ENCODE measurements around the gene CD40LG.

The CD40LG gene

DNA sequence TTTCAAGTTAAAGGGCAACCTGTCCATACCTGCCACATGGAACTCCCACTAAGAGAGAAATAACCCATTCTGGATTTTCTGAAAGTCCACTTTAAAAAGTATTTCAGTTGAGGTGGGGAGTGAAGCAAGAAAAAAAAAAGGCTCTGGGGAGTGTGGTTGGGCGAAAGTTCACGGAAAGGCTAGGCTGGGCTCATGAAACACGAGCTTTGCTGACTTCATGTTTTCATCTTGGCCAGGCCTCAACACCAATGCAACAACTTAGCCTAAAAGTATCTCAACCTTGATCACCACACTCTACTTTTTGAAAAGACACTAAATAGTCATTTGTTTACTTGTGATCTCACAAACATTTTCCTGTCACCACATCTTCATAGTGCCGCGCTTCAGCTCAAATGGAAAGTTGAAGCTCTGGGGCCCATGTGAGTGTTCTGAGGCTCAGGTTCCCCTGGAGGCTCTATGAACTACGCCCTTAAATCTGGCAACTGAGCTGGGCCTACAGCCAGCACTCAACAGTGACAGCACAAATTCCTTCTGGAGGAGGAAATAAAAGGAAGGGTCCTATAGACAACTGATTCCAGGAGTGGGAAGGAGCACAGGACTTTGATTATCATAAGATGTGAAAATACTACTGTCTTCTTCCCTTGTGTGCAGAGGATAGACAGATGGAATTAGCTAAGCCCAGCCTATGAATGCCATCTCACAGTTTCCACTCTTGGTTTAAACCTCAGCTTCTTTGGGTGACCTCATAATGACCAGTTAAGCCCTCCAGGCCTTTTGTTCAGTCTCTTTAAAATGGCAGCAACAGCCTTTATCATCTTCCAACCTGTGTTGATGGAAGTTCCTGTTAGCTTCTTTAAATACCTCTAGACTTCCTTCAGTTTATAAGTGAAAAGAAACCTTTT is 5.1 kb downstream of the CD40LG start:
- Histone ChIP-seq H3K9me3 (ENCODE audit: control insufficient read depth, low read depth, low read length) (peaks cover 10% of the 10 kb centered on the region), H3K4me1 (ENCODE audit: control insufficient read depth, low read depth, low read length) (peaks cover 4% of the 10 kb centered on the region), H3K27ac (ENCODE audit: low read length) (no peak overlapping the region), H3K36me3 (ENCODE audit: control insufficient read depth, low read depth, low read length) (no peaks in the 10 kb centered on the region), H3K27me3 (ENCODE audit: control insufficient read depth, insufficient read depth, low read length) (no peaks in the 10 kb centered on the region), H3K4me3 (ENCODE audit: low read length) (no peak overlapping the region), H3K9ac (ENCODE audit: low read length) (no peak overlapping the region)

DNA sequence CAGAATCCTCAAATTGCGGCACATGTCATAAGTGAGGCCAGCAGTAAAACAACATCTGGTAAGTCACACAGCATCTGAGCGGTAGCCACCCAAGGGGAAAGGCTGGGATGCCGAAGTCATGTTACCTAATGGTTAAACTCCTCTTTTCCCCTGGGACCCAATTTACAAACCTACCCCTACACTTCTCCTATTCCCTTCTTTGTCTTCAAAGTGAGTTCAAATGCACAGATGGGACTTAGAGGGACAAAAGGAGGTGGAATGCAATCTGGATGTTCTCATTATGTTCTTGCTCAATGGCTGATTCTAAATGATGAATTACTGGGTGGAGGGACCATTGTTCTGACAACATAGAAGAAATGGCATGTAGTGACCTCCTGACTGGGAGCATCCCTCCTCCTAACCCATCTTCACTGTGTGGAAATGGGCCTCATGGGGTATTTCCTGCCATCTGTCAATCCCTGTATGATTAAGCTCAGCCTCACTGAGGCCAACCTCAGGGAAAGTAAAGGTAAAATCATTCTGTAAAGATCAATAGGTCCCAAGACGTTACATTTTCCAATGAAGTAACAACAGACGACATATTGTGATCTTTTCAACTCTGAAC is 8.5 kb downstream of the CD40LG start:
- Histone ChIP-seq H3K36me3 (ENCODE audit: control insufficient read depth, low read depth, low read length) (no peaks in the 10 kb centered on the region), H3K27ac (ENCODE audit: low read length) (no peak overlapping the region), H3K4me1 (ENCODE audit: control insufficient read depth, low read depth, low read length) (no peaks in the 10 kb centered on the region), H3K27me3 (ENCODE audit: control insufficient read depth, insufficient read depth, low read length) (no peaks in the 10 kb centered on the region), H3K4me3 (ENCODE audit: low read length) (no peak overlapping the region), H3K9ac (ENCODE audit: low read length) (no peak overlapping the region), H3K9me3 (ENCODE audit: control insufficient read depth, low read depth, low read length) (peaks cover 9% of the 10 kb centered on the region)

DNA sequence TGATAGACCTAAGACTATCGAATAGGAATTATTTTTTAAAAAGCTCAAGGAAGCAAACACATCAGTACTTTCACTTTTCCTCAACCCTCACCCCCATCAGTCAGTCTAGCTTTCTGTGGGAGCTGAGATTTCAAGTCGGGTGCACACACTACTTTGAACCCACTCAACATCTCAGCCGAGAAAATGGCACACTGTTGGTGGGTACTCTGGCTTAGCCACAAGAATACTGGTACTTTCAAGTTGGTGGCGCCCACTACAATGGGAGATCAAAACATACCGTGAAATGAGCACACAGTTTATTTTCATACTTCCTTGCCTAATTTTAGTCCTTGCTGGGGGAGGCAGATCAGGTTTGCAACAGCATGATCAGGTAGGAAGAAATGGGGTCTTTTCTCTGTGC is 10.2 kb downstream of the CD40LG start:
- Histone ChIP-seq H3K9ac (ENCODE audit: low read length) (no peak overlapping the region), H3K27me3 (ENCODE audit: control insufficient read depth, insufficient read depth, low read length) (no peaks in the 10 kb centered on the region), H3K4me1 (ENCODE audit: control insufficient read depth, low read depth, low read length) (no peaks in the 10 kb centered on the region), H3K9me3 (ENCODE audit: control insufficient read depth, low read depth, low read length) (peaks cover 9% of the 10 kb centered on the region), H3K27ac (ENCODE audit: low read length) (no peak overlapping the region), H3K36me3 (ENCODE audit: control insufficient read depth, low read depth, low read length) (no peaks in the 10 kb centered on the region), H3K4me3 (ENCODE audit: low read length) (no peak overlapping the region)

DNA sequence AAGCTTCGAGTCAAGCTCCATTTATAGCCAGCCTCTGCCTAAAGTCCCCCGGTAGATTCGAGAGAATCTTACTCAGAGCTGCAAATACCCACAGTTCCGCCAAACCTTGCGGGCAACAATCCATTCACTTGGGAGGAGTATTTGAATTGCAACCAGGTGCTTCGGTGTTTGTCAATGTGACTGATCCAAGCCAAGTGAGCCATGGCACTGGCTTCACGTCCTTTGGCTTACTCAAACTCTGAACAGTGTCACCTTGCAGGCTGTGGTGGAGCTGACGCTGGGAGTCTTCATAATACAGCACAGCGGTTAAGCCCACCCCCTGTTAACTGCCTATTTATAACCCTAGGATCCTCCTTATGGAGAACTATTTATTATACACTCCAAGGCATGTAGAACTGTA is 11.2 kb downstream of the CD40LG start:
- H3K27me3 ChIP-seq (ENCODE audit: control insufficient read depth, insufficient read depth, low read length), result no peaks in the 10 kb centered on the region
- no peak overlapping the region for H3K9ac ChIP-seq (ENCODE audit: low read length)
- peaks cover 9% of the 10 kb centered on the region for H3K9me3 ChIP-seq (ENCODE audit: control insufficient read depth, low read depth, low read length)
- no peaks in the 10 kb centered on the region for H3K4me1 ChIP-seq (ENCODE audit: control insufficient read depth, low read depth, low read length)
- no peak overlapping the region for H3K4me3 ChIP-seq (ENCODE audit: low read length)
- H3K27ac ChIP-seq (ENCODE audit: low read length), result no peak overlapping the region
- no peaks in the 10 kb centered on the region for H3K36me3 ChIP-seq (ENCODE audit: control insufficient read depth, low read depth, low read length)

DNA sequence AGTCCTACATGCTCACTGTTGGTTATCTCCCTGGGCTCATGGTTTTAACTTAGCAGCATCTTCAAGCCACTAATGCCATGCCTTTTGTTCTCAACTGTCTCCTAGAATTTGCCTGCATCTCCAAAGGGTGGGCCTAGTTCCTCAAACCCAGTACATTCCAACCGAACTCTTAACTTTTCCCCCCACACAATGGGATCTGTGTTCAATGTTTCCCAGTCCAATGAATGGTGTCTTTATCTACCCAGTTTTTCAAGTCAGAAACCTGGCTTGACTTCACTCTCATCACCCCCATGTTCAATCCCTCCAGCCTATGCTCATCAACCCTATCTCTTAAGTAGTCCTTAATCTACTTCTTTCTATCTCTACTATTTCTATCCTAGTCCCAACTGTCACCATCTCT is 12.9 kb downstream of the CD40LG start:
- no peak overlapping the region for H3K27ac ChIP-seq (ENCODE audit: low read length)

DNA sequence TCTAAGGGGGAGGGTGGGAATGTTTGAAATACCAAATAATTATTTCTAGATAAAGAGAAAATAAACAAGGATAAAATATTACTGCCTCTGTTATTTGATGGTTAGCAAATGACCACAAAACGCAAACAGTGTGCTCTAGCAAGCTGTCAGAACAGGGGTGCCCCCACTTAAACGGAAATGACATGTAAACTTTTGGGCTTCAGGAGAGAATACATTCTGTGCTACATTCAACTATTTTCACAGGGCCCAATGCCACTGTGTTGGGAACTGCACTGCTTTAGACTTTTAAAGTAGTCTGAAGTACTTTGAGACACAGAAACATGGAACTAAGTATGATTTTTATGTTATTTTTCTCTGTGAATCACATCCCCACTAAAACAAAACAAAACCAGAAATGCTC is 14.1 kb downstream of the CD40LG start:
- Histone ChIP-seq H3K27ac (ENCODE audit: low read length) (no peak overlapping the region), H3K9me3 (ENCODE audit: control insufficient read depth, low read depth, low read length) (peaks cover 8% of the 10 kb centered on the region), H3K4me1 (ENCODE audit: control insufficient read depth, low read depth, low read length) (no peaks in the 10 kb centered on the region), H3K4me3 (ENCODE audit: low read length) (no peak overlapping the region), H3K9ac (ENCODE audit: low read length) (no peak overlapping the region), H3K27me3 (ENCODE audit: control insufficient read depth, insufficient read depth, low read length) (no peaks in the 10 kb centered on the region), H3K36me3 (ENCODE audit: control insufficient read depth, low read depth, low read length) (no peaks in the 10 kb centered on the region)

More for the DNA sequence above, 12.9 kb downstream of the CD40LG start:
- H3K27me3 ChIP-seq (ENCODE audit: control insufficient read depth, insufficient read depth, low read length), result no peaks in the 10 kb centered on the region
- no peak overlapping the region for H3K9ac ChIP-seq (ENCODE audit: low read length)
- H3K4me3 ChIP-seq (ENCODE audit: low read length), result no peak overlapping the region
- H3K4me1 ChIP-seq (ENCODE audit: control insufficient read depth, low read depth, low read length), result no peaks in the 10 kb centered on the region
- no peaks in the 10 kb centered on the region for H3K36me3 ChIP-seq (ENCODE audit: control insufficient read depth, low read depth, low read length)
- peaks cover 12% of the 10 kb centered on the region for H3K9me3 ChIP-seq (ENCODE audit: control insufficient read depth, low read depth, low read length)

DNA sequence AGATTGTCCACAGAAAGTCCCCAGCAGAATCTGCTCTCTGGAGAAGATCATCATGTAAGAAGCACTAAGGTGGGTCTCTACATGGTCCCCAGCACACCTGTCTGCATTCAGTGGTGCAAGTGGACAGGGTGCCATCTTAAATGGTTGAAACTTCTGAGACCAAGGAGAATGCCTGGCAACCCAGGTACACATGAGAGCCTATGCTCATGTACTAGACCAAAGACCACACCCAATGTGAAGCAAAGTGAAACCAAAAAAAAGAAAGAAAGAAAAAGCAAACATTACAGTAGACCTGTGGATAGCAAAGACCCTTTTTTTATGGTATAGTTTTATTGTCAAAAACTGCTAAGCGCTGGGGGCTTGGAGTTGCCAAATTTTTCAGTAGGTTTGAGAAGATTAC is 15.0 kb downstream of the CD40LG start:
- H3K27me3 ChIP-seq (ENCODE audit: control insufficient read depth, insufficient read depth, low read length), result no peaks in the 10 kb centered on the region
- H3K9me3 ChIP-seq (ENCODE audit: control insufficient read depth, low read depth, low read length), result peaks cover 8% of the 10 kb centered on the region
- H3K9ac ChIP-seq (ENCODE audit: low read length), result no peak overlapping the region
- no peaks in the 10 kb centered on the region for H3K36me3 ChIP-seq (ENCODE audit: control insufficient read depth, low read depth, low read length)
- H3K27ac ChIP-seq (ENCODE audit: low read length), result no peak overlapping the region
- no peak overlapping the region for H3K4me3 ChIP-seq (ENCODE audit: low read length)
- no peaks in the 10 kb centered on the region for H3K4me1 ChIP-seq (ENCODE audit: control insufficient read depth, low read depth, low read length)

DNA sequence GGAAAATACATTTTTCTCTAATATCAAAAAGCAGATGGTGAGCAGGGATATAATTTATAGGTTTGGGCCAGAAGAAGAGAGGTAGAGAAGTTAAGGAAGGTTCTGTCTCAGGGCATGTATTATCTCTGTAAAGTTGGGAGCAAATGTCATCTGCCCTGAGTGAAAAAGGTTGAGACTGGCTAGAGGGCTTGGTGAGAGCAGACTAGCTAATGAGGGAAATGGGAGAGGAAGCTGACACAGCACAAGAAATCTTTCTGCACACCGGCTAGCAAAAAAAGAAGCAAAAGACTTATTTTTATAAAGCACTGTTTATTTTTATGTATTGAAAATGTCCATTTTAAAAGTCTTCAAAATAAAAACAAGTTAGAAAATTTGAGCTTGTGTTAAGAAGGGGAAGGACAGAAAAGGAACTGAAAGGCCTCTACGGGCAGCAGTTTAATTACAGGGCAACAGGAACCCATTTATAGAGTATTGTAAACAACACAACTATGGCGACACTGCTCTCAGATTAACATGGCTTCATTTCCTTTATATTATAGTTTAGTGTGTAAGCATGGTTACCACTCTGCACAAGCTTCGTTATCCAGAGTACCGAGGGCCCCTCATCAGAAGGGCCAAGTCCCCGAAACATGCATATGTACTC is 17.4 kb downstream of the CD40LG start:
- Histone ChIP-seq H3K27ac (ENCODE audit: low read length) (no peak overlapping the region), H3K9ac (ENCODE audit: low read length) (no peak overlapping the region), H3K4me3 (ENCODE audit: low read length) (no peak overlapping the region), H3K27me3 (ENCODE audit: control insufficient read depth, insufficient read depth, low read length) (no peaks in the 10 kb centered on the region), H3K9me3 (ENCODE audit: control insufficient read depth, low read depth, low read length) (peaks cover 6% of the 10 kb centered on the region), H3K4me1 (ENCODE audit: control insufficient read depth, low read depth, low read length) (no peaks in the 10 kb centered on the region), H3K36me3 (ENCODE audit: control insufficient read depth, low read depth, low read length) (no peaks in the 10 kb centered on the region)

DNA sequence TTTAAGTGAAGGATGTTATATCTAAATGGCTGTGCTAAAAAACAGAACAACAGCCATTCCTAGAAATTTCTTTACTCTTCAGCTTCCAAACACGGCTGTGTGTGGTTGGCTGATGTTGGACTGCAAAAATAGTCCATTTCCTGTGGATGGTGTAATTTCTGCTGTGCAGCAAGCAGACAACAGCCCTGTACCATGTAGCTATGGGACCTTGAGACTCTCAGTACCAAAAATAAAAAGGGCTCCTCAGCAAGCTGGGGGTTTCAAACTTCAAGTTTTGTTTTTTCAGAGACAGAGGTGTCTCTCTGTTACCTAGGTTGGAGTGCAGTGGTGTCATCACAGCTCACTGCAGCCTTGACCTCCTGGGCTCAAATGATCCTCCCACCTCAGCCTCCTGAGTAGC is 18.1 kb downstream of the CD40LG start:
- Histone ChIP-seq H3K27me3 (ENCODE audit: control insufficient read depth, insufficient read depth, low read length) (no peaks in the 10 kb centered on the region), H3K4me3 (ENCODE audit: low read length) (no peak overlapping the region), H3K9me3 (ENCODE audit: control insufficient read depth, low read depth, low read length) (peaks cover 6% of the 10 kb centered on the region), H3K9ac (ENCODE audit: low read length) (no peak overlapping the region), H3K27ac (ENCODE audit: low read length) (no peak overlapping the region), H3K36me3 (ENCODE audit: control insufficient read depth, low read depth, low read length) (no peaks in the 10 kb centered on the region), H3K4me1 (ENCODE audit: control insufficient read depth, low read depth, low read length) (no peaks in the 10 kb centered on the region)

DNA sequence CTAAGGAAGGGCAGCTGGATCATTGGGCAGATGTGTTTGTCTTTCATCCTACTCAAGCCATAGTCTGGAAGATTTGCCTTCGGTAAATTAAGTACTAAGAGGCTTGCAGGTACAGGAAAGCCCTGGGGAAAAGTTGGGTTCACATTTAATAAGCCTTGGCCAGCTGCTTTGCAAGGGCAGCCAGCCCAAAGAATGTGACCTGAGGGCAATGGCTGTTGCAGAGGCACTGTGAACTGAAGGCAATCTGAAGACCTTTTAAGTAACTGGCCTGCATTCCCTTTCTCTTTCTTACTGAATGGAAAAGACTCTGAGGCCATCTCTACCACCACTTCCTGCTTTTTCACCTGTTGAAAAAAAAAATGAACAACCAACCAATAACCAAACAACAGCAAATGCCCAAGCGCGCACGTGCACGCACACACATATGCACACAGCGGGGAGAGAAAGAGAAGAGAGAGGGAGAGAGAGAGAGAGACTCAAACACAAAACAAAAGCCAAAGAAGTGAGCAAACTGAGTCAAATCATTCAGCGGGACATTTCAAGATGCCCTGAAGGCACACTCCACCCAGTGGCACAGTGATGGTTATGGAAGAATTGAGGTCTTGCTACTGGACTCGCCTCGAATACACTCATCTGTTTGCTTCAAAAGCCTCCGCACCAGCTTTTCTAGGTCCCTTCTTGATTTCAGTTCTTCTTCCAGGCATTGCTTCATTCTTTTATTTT is 19.6 kb downstream of the CD40LG start:
- Histone ChIP-seq H3K27me3 (ENCODE audit: control insufficient read depth, insufficient read depth, low read length) (no peaks in the 10 kb centered on the region), H3K9ac (ENCODE audit: low read length) (no peak overlapping the region), H3K9me3 (ENCODE audit: control insufficient read depth, low read depth, low read length) (peaks cover 6% of the 10 kb centered on the region), H3K4me3 (ENCODE audit: low read length) (no peak overlapping the region), H3K27ac (ENCODE audit: low read length) (no peak overlapping the region), H3K36me3 (ENCODE audit: control insufficient read depth, low read depth, low read length) (no peaks in the 10 kb centered on the region), H3K4me1 (ENCODE audit: control insufficient read depth, low read depth, low read length) (no peaks in the 10 kb centered on the region)

DNA sequence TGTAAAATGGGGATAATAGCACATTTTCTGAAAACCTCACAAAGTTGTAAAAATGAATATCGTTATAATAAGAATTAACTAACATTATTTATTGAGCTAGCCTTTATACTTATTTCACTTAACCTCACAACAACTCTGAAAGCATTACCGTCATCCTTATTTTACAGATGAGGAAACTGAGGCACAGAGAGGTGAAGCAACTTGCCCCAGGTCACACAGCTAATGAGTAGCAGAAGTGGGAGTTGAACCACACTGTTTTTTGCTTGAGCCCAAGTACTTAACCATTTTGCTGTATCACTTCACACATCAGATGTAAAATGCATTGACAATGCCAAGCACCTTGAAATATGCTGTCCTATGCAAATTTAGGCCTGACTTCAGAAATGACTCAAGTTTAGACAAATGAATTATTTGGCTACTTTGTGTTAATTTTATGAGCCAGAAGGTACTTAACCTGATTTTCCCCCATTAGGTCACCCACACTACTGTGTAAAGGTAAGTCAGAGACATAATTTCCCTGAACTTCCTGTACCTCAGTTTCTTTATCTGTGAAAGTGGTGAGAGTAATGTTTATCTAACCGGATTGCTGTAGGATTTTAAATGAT is 23.1 kb downstream of the CD40LG start:
- no peak overlapping the region for H3K27ac ChIP-seq (ENCODE audit: low read length)
- H3K36me3 ChIP-seq (ENCODE audit: control insufficient read depth, low read depth, low read length), result no peaks in the 10 kb centered on the region
- H3K9ac ChIP-seq (ENCODE audit: low read length), result no peak overlapping the region
- H3K27me3 ChIP-seq (ENCODE audit: control insufficient read depth, insufficient read depth, low read length), result no peaks in the 10 kb centered on the region
- no peaks in the 10 kb centered on the region for H3K4me1 ChIP-seq (ENCODE audit: control insufficient read depth, low read depth, low read length)
- H3K9me3 ChIP-seq (ENCODE audit: control insufficient read depth, low read depth, low read length), result peaks cover 3% of the 10 kb centered on the region
- H3K4me3 ChIP-seq (ENCODE audit: low read length), result no peak overlapping the region

All from iPS-18a (cell line).